GM10847 (cell line): ENCODE measurements around the gene PRKCB.

Source experiments
- POLR2A ChIP-seq: IDR thresholded peaks from 2 replicates; pipeline ENCODE4 v1.6.1; 2011; ENCODE audit not compliant: insufficient read length; ENCODE audit errors: extremely low read depth

PRKCB gene

DNA sequence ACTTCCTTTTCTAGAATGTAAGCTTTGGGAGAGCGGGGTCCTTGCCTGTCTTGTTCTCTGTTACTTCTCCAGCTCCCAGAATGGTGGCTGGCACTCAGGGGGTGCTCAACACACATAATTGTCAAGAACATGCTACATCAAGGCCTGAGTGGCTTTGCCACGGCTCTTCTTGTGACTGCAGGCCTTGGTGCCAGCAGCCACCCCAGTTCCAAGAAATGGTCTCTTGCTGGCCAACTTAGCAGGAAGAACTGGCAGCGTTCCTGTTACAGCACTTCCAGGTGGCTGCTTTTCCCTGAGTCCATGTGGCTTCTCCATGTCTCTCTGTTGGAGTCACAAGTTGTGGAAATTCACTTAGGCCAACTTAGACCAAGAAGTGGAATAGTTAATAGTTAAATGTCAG lies 36.1 kb downstream of the PRKCB start:
- TF ChIP-seq POLR2A = no peak

DNA sequence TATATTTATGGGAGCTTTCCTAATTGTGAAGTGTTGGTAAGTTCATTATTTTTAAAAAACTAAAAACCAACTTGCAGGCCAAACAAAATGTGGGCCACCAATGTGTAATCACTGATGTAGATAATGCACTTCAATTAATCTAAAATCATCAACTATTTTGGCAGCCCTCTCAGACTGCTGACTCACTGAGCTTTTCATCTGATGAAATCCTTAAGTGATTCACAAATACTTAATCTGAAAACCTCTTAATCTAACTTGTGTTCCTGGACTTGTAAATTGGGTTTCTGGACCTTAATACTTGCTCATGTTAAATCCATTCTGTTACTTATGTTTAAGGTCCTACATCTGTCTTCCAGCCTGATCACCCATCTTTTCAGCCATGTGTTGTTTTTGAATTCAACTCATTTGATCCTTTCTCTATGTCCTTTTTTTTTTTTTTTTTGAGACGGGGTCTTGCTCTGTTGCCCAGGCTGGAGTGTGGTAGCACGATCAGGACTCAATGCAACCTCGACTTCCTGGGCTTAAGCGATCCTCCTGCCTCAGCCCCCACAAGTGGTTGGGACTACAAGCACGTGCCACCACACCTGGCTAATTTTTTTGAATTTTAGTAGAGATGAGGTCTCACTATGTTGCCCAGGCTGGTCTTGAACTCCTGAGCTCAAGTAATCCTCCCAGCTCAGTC lies 39.0 kb downstream of the PRKCB start:
- TF ChIP-seq POLR2A = no peak

DNA sequence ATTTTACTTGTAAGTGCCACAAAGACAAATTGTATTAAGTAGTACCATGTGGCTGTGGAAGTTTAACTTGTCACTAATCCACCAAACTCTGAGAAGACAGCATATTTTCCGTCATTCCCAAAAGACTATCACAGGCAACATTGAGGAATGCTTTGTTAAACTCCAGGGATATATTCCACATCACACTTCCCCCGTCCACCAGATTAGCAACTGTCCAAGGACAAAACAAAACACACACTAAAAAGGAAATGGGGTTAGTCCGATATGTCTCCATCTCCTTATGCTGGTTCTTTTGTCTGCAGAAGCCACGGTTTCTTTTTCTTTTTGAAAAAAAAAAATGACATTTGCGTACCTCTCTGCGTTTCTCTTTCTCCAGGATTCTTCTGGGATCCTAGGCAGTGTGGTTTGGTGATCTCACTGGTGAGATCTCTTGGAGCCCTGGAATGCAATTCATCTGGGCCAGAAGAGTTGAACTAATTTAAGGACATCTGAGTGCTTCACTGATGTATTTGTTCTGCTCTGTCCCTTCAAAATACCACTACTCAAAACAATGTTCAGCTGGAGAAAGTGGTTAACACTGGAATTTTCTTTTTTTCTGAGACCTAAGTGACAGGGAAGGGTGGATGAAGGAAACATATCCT lies 40.6 kb downstream of the PRKCB start:
- TF ChIP-seq POLR2A = no peak

DNA sequence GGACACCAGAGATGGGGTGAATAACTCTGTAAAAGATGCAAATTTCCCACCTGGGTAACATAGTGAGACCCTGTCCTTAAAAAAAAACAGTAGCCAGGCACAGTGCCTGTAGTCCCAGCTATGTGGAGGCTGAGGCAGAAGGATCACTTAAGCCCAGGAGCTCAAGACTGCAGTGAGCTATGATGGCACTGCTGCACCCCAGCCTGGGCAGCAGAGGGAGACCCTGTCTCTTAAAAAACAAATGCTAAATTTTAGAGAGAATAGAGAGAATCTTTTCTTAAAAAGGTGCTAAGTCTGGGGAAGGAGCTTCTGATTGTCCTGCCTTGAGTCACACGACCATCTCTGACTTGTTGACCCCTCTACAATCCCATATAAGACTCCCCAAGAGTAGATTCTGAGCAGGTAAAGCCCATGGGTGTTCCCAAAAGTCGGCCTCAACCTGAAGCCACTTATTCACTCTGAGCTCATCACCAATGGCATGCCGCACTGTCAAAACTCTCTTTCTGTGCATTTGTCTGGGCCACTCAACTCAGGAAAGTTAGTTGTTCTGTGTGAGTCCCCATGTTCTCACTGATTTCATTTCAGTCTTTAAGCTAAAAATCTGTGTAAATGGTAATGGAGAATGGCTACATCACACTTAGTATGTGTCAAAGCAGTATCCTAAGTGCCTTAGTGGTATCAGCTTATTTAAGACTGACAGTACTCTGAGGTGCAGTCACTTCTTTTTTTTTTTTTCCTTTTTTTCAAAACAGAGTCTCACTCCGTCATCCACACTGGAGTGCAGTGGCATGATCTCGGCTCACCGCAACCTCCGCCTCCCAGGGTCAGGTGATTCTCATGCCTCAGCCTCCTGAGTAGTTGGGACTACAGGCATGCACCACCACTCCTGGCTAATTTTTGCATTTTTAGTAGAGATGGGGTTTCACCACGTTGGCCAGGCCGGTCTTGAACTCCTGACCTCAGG lies 41.6 kb downstream of the PRKCB start:
- no peak for TF ChIP-seq POLR2A

DNA sequence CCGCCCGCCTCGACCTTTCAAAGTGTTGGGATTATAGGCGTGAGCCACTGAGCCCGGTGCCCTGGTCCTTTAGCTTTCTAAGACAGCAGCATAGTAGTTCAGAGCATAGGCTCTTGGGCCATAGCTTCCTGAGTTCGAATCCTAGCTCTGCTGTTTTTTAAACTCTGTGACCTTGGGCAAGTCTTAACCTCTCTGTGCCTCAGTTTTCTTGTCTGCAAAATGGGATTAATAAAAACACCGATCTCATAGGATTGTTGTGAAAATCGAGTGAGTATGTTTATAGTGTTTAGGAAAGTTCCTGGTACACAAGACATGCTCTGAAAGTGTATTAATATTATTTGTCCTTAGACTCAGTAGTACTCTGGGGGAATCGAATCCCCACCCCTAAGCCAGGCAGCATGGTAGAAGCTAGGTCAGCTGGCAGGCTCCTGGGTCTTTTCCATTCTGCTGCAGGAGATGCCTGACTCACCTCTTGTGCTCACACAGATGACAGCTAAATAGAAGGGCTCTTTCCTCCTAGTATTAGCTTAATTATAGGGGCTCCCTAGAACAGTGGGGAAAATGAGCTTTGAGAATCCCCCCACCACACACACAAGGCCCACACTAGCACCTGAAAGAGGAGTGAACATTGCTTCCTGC lies 44.1 kb downstream of the PRKCB start:
- TF ChIP-seq POLR2A = no peak

DNA sequence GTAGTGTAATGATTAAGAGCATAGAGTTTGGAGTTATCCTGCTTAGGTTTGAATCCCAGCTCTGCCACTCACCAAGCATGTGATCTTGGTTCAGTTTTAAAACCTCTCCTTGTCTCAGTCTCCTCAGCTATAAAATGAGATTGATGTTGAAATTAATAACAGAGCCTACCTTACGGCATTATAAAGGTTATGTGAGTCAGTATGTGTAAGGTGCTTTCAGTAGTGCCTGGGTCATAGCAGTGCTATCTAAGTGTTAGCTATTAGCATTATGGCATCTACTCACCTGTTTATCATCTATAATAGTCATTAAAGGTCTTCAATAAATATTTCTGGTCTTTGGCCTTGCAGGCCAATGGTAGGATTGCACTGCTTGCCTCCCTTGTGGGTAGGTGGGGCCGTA lies 53.4 kb downstream of the PRKCB start:
- TF ChIP-seq POLR2A = no peak

DNA sequence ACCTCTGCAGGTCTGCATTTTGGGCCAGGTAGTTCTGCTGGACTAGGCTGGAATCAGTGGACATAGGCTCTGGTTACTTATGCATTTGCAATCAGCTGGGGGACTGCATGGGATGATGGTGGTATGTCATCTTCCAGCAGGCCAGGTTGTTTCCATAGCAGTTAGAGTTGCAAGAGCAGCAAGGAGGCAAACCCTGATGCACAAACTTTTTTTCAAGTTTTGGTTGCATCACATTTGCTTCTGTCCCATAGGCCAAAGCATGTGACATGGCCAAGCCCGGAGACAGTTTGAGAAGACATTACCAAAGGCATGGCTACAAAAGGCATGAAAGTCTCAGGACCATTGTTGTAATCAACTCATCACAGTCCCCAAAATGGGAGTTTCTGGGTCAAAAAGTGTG lies 58.2 kb downstream of the PRKCB start:
- TF ChIP-seq POLR2A = no peak

DNA sequence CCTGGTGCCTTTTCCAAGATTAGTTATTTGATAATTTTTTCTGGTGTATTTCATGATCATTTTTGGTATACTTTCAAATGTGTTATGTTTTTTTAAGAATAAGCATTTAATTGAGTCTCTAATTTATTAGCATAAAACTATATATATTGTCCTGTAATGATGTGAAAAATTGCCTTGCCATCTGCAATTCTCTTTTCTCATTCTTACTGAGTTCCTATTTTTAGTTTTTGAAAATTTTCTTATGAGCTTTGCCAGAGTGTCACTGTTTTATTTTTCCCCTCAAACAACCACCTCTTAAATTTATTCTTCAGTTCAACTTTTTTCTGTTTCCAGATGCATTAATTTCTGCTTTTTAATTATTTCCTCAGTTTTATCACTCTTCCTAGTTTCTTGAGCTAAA lies 59.3 kb downstream of the PRKCB start:
- no peak for TF ChIP-seq POLR2A

DNA sequence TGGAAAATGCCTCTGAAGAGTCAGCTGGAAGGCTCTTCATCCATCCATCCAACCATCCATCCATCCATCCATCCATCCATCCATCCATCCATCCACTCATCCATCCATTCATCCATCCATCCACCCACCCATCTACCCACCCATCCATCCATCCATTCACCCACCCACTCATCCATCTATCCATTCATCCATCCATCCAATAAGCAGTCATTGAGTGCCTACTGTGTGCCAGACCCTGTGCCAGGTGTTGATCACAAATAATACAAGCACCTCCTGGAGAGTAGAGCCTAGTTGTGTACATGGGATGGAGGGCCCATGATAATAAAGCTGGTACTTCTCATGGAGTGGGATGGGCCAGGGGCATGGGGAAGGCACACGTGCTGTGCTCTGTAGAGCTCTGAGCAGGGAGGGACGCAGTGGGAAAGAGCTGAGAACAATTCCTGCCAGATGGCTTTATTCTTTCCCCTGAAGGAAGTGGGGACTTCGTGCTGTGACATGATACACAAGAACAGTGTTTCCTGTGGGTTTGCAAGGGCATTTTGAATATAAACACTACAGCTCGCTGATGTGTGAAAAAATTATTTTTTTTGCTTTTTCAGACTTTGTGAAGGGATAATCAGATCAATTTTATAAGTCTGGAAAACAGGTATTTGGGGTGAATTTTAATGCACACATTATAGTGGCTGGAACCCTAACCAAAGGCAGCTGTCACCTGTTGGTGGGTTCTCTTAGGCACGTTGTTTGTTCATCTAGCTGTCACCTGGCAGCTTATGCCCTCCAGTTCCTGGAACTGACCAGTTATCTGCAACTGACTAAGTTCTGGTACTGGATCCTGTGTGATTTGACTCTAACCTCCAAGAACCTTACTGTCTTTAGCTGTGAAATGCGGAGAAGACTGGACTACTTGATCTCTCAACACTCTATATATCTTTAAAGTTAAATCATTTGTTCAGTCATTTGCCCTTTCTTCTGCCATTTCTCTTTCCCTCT lies 61.3 kb downstream of the PRKCB start:
- no peak for TF ChIP-seq POLR2A

DNA sequence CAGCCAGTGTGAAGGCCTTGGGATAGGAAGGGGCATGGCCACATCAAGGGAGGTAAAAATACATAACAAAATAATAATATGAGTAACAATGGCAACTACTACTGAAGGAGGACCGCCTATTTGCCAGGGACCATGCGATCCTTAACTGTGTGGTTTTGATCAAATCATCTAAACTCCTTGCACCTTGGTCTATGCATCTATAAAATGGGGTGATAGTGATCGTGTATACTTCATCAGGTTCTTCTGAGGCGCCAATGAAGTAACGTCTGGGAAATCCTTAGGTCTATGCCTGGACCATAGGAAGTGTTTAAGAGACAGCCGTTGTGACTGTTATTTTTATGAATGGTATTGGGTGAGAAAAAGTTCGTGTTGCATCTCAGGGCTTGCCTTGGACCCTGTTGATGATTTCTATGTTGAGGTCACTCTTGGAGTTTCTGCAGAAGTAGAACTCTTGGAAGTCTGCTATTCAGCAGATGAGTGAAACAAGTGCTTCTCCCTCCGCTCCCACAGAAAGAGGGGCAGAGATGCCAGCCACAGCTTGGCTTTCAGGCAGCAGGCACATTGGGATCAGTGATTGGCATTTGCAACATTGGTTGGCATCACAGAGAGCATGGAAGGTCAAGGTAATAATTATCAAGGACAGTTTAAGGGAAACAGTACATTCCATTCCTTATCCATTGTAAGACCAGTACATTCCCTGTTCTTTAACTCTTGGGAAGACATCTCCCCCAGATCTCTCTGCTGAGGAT lies 63.1 kb downstream of the PRKCB start:
- TF ChIP-seq POLR2A = no peak

DNA sequence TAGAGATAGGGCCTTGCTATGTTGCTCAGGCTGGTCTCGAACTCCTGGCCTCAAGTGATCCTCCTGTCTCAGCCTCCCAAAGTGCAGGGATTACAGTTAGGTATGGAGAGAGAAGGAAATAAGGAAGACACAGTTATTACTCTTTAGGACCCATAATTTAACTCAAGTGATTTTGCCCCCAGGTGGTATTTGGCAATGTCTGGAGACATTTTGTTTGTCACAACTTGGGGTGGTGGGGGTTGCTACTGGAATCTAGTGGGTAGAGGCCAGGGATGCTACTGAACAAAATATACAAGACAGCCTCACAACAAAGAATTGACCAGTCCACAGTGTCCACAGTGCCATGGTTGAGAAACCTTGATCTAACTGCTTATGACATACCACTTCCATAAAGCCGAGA lies 64.1 kb downstream of the PRKCB start:
- TF ChIP-seq POLR2A = no peak

DNA sequence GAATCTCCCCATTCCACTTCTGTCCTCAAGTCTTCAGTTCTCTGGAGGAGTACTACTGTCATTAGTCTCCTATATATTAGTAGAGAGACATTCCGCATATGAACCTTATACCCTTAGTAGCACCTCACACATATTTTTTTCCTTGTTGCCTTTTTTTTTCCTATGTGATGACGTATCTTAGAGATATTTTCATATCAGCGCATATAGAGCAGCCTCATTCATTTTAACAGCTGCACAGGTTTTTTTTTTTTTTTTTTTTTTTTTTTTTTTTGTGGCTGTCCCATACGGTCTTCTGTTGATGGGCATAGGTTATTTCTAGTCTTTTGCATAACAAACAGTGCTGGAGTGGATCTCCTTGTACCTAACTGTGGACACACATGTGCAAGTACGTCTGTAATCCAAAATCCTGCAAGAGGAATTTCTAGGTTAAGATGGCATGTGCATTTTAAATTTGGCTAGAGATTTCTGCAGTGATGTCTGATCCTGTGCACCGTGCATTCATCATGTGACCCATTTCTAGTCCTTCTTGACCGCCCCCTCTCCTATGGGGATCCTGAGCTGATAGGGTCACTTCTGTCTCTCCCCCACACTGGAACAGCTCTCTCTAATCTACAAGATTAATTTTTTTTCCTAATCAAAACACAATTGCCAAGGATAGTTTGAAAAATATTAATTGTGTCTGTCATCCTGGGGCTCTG lies 64.8 kb downstream of the PRKCB start:
- no peak for TF ChIP-seq POLR2A

DNA sequence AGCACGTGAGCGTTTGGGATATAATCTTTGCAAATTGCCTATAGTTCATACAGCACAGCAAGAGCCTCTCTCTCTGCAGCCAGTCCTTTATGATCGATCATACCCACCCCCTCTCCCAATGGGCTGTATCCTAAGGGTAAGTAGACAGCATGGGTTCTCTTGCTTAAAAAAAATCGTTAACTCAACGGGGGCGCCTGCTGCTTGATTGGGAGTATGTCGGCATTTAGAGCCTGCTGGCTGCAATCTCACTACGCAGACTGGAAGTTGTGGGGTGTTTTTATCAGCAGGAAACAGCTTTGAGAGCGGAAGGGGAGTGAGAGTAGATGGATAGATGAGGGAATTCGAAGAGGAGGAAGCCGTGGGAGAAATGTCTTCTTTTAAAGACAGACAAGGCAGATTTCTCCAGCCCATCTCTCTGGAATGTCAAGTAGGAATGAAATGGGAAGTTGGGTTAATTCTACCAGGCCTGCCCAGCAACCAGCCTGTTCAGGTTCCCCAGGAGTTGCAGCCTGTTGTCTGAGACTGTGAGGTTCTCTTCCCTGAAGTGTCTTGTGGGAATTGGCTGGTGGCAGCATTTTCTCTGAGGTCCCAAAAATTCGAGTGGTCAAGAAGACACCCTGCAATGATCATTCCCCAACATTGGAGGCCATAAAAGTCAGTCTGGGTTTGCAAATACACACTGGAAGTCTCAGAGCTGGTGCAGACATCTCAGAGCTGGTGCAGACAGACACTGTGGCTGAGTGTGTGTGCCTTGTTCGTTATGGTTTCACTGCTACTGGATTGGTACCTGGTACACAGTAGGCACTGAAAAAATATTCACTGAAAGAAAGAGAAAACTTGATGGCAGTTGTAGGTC lies 65.6 kb downstream of the PRKCB start:
- TF ChIP-seq POLR2A = no peak
